Measurements from ENCODE around the gene KAT6B. TPM values are rescaled to one million over a fixed set of nuclear protein-coding genes. Genes with fewer than 3 reads are reported as not detected.
A peak's percentile ranks its signal among the peaks of the same experiment; 100 is the strongest.

KAT6B gene
- polyA plus RNA-seq, 1 donor from 2014 or later: 11.5 TPM

GRCh38 chr10:74968667-74969061 is 142.3 kb downstream of the KAT6B start:
- Histone ChIP-seq H3K27ac (ENCODE audit: low read length) (no peak overlapping the region), H3K4me2 (ENCODE audit: low read length) (no peak overlapping the region), H4K20me1 (ENCODE audit: insufficient read depth) (no peaks in the 10 kb centered on the region), H3F3A (ENCODE audit: insufficient read depth, low read length, poor library complexity, severe bottlenecking) (no peaks in the 10 kb centered on the region), H3K79me2 (replicated peaks; ENCODE audit: insufficient read depth, low read length) (peaks cover 15% of the 10 kb centered on the region), H3K4me3 (ENCODE audit: low read length) (peak overlapping the region; percentile 2), H3K9me2 (ENCODE audit: insufficient read depth, low read length) (no peaks in the 10 kb centered on the region), H3K36me3 (ENCODE audit: insufficient read depth, low read length) (no peaks in the 10 kb centered on the region), H3K27me3 (ENCODE audit: insufficient read depth, low read depth, low read length) (no peaks in the 10 kb centered on the region), H2AFZ (ENCODE audit: low read depth, low read length) (no peak overlapping the region), H3K9ac (ENCODE audit: low read length) (no peak overlapping the region), H3K9me3 (ENCODE audit: low read length) (no peaks in the 10 kb centered on the region)
- TF ChIP-seq MXI1 (conservative IDR thresholded peaks at IDR 0.05; ENCODE audit: poor library complexity, severe bottlenecking): no peak

DNA sequence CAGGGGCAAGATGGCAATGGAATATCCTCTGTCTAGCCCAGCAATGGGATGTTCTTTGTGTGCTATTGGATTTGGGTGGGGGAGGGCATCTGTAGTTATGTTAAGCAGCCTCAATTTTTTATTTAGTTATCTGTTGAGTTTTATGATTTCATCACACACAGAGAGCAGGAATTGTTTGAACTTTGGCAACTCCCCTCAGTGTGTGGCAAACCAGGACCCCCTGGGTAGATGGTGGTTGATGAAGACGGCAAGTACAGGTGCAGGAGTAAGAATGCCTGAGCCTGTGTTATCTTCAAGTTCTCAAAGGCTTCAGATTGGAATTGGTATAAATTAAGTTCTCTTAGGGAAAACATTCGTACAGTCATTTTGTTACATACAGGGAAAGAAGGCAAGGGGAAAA is 142.7 kb downstream of the KAT6B start:
- no peak overlapping the region for H3K27ac ChIP-seq (ENCODE audit: low read length)
- no peak overlapping the region for H3K9ac ChIP-seq (ENCODE audit: low read length)
- H3K9me3 ChIP-seq (ENCODE audit: low read length): no peaks in the 10 kb centered on the region
- no peak overlapping the region for H2AFZ ChIP-seq (ENCODE audit: low read depth, low read length)
- H3K27me3 ChIP-seq (ENCODE audit: insufficient read depth, low read depth, low read length): no peaks in the 10 kb centered on the region
- no peak overlapping the region for H3K4me2 ChIP-seq (ENCODE audit: low read length)
- no peaks in the 10 kb centered on the region for H3K36me3 ChIP-seq (ENCODE audit: insufficient read depth, low read length)
- H3K9me2 ChIP-seq (ENCODE audit: insufficient read depth, low read length): no peaks in the 10 kb centered on the region
- no peaks in the 10 kb centered on the region for H3F3A ChIP-seq (ENCODE audit: insufficient read depth, low read length, poor library complexity, severe bottlenecking)
- no peaks in the 10 kb centered on the region for H4K20me1 ChIP-seq (ENCODE audit: insufficient read depth)
- H3K4me3 ChIP-seq (ENCODE audit: low read length): no peak overlapping the region
- no peak for TF ChIP-seq EP300 (conservative IDR thresholded peaks at IDR 0.05; ENCODE audit: poor library complexity, severe bottlenecking)
- no peak for TF ChIP-seq SMC3 (conservative IDR thresholded peaks at IDR 0.05; ENCODE audit: poor library complexity)
- no peak for TF ChIP-seq MXI1 (conservative IDR thresholded peaks at IDR 0.05; ENCODE audit: poor library complexity, severe bottlenecking)
- TF ChIP-seq, protein P1, sequence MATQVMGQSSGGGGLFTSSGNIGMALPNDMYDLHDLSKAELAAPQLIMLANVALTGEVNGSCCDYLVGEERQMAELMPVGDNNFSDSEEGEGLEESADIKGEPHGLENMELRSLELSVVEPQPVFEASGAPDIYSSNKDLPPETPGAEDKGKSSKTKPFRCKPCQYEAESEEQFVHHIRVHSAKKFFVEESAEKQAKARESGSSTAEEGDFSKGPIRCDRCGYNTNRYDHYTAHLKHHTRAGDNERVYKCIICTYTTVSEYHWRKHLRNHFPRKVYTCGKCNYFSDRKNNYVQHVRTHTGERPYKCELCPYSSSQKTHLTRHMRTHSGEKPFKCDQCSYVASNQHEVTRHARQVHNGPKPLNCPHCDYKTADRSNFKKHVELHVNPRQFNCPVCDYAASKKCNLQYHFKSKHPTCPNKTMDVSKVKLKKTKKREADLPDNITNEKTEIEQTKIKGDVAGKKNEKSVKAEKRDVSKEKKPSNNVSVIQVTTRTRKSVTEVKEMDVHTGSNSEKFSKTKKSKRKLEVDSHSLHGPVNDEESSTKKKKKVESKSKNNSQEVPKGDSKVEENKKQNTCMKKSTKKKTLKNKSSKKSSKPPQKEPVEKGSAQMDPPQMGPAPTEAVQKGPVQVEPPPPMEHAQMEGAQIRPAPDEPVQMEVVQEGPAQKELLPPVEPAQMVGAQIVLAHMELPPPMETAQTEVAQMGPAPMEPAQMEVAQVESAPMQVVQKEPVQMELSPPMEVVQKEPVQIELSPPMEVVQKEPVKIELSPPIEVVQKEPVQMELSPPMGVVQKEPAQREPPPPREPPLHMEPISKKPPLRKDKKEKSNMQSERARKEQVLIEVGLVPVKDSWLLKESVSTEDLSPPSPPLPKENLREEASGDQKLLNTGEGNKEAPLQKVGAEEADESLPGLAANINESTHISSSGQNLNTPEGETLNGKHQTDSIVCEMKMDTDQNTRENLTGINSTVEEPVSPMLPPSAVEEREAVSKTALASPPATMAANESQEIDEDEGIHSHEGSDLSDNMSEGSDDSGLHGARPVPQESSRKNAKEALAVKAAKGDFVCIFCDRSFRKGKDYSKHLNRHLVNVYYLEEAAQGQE (IDR thresholded peaks at IDR 0.05; ENCODE audit: borderline replicate concordance): no peak
- no peak for TF ChIP-seq POLR2AphosphoS5 (IDR thresholded peaks at IDR 0.05)
- no peak for TF ChIP-seq TAF1 (IDR thresholded peaks at IDR 0.05; ENCODE audit: low read depth)
- no peak for TF ChIP-seq RAD21 (conservative IDR thresholded peaks at IDR 0.05)
- no peak for TF ChIP-seq CTCF (IDR thresholded peaks at IDR 0.05; ENCODE audit: poor library complexity, severe bottlenecking)
- no peak for TF ChIP-seq EZH2 (IDR thresholded peaks at IDR 0.05; ENCODE audit: borderline replicate concordance, insufficient read depth, low read length, poor library complexity, severe bottlenecking)
- H3K79me2 ChIP-seq (replicated peaks; ENCODE audit: insufficient read depth, low read length): peaks cover 15% of the 10 kb centered on the region

GRCh38 chr10:74969530-74969929 is 143.1 kb downstream of the KAT6B start:
- Histone ChIP-seq H3K4me2 (ENCODE audit: low read length) (no peak overlapping the region), H4K20me1 (ENCODE audit: insufficient read depth) (no peaks in the 10 kb centered on the region), H3K79me2 (replicated peaks; ENCODE audit: insufficient read depth, low read length) (peaks cover 15% of the 10 kb centered on the region), H3K9me3 (ENCODE audit: low read length) (no peaks in the 10 kb centered on the region), H3K4me3 (ENCODE audit: low read length) (no peak overlapping the region), H3K36me3 (ENCODE audit: insufficient read depth, low read length) (no peaks in the 10 kb centered on the region), H3K27ac (ENCODE audit: low read length) (no peak overlapping the region), H3K9me2 (ENCODE audit: insufficient read depth, low read length) (no peaks in the 10 kb centered on the region), H3K27me3 (ENCODE audit: insufficient read depth, low read depth, low read length) (no peaks in the 10 kb centered on the region), H3K9ac (ENCODE audit: low read length) (no peak overlapping the region), H2AFZ (ENCODE audit: low read depth, low read length) (no peak overlapping the region), H3F3A (ENCODE audit: insufficient read depth, low read length, poor library complexity, severe bottlenecking) (no peaks in the 10 kb centered on the region)
- TF ChIP-seq MXI1 (conservative IDR thresholded peaks at IDR 0.05; ENCODE audit: poor library complexity, severe bottlenecking): no peak
- no peak for TF ChIP-seq SMC3 (conservative IDR thresholded peaks at IDR 0.05; ENCODE audit: poor library complexity)
- TF ChIP-seq POLR2AphosphoS5 (IDR thresholded peaks at IDR 0.05): no peak
- TF ChIP-seq RAD21 (conservative IDR thresholded peaks at IDR 0.05): no peak
